ENCODE results near the gene GNB3. TPM values are rescaled to one million over a fixed set of nuclear protein-coding genes. Genes with fewer than 3 reads are reported as not detected.

Gene GNB3
- total RNA-seq = 5.8 TPM

- DNase-seq = peak; percentile 66
Measured at GRCh38 chr12:6840761-6841515, at the start of gene GNB3. Gene GNB3 (plus strand): TSS chr12:6840925. CDS start chr12:6841288, 363 bp downstream.

- no peak for DNase-seq
Measured at GRCh38 chr12:6791931-6792520, 48.7 kb upstream of the GNB3 start.

- peak; percentile 48 for DNase-seq
Measured at GRCh38 chr12:6792522-6793201, 48.1 kb upstream of the GNB3 start.

- DNase-seq = no peak
Measured at GRCh38 chr12:6795088-6795487, 45.6 kb upstream of the GNB3 start.

- DNase-seq = no peak
Measured at GRCh38 chr12:6796576-6796975, 44.1 kb upstream of the GNB3 start.

- DNase-seq = no peak
Measured at GRCh38 chr12:6799147-6799546, 41.6 kb upstream of the GNB3 start.

- no peak for DNase-seq
Measured at GRCh38 chr12:6807170-6807569, 33.6 kb upstream of the GNB3 start.

GRCh38 chr12:6809056-6809455, 31.7 kb upstream of the GNB3 start:
- DNase-seq = no peak

GRCh38 chr12:6810758-6811157, 30.0 kb upstream of the GNB3 start:
- no peak for DNase-seq

GRCh38 chr12:6813363-6813762, 27.4 kb upstream of the GNB3 start:
- DNase-seq = no peak

- DNase-seq = no peak
Measured at GRCh38 chr12:6816598-6816997, 24.1 kb upstream of the GNB3 start.

GRCh38 chr12:6817098-6817497, 23.6 kb upstream of the GNB3 start:
- no peak for DNase-seq

- no peak for DNase-seq
Measured at GRCh38 chr12:6817662-6818157, 23.0 kb upstream of the GNB3 start.

GRCh38 chr12:6818222-6818621, 22.5 kb upstream of the GNB3 start:
- no peak for DNase-seq

GRCh38 chr12:6818645-6819044, 22.1 kb upstream of the GNB3 start:
- DNase-seq = no peak

- DNase-seq = no peak
Measured at GRCh38 chr12:6819106-6820030, 21.4 kb upstream of the GNB3 start.

GRCh38 chr12:6820166-6820565, 20.6 kb upstream of the GNB3 start:
- no peak for DNase-seq

- DNase-seq = peak; percentile 83
Measured at GRCh38 chr12:6821591-6822425, 18.9 kb upstream of the GNB3 start, which contains the start of gene GPR162. Gene GPR162 (plus strand): TSS chr12:6821821. CDS start chr12:6823899, 2,078 bp downstream.

- no peak for DNase-seq
Measured at GRCh38 chr12:6822426-6823135, 18.1 kb upstream of the GNB3 start.
